Neural crest cell (in vitro differentiated cells): ENCODE measurements around the gene LGALS7. TPM values are rescaled to one million over a fixed set of nuclear protein-coding genes. Genes with fewer than 3 reads are reported as not detected.

Experiments used
- DNase-seq: peaks from one replicate; pipeline ENCODE4 v3.0.0; 2021; ENCODE audit warnings: low read depth, mixed read lengths, low spot score
- H3K27ac Mint-ChIP-seq: one replicate; pipeline ENCODE4 v1.8.0; 2021; ENCODE audit warnings: mild to moderate bottlenecking, mixed read lengths; ENCODE audit not compliant: unreplicated experiment
- H3K27me3 Mint-ChIP-seq: 2 replicates; pipeline ENCODE4 v1.8.0; 2021; ENCODE audit warnings: low read depth, mild to moderate bottlenecking, mixed read lengths
- H3K36me3 Mint-ChIP-seq: 2 replicates; pipeline ENCODE4 v1.8.0; 2021; ENCODE audit warnings: low read depth, mild to moderate bottlenecking, mixed read lengths
- H3K4me1 Mint-ChIP-seq: 2 replicates; pipeline ENCODE4 v1.8.0; 2021; ENCODE audit warnings: mixed read lengths
- H3K4me3 Mint-ChIP-seq: one replicate; pipeline ENCODE4 v1.8.0; 2021; ENCODE audit warnings: mild to moderate bottlenecking, mixed read lengths
- H3K9me3 Mint-ChIP-seq: 2 replicates; pipeline ENCODE4 v1.8.0; 2021; ENCODE audit warnings: mixed read lengths
- total RNA-seq: library from RNA; stranded (reverse); gene quantifications from 2 replicates; pipeline ENCODE4 v1.2.1, GENCODE V29; 2021
- TF ChIP-seq, protein P1 (sequence below): fragments of 200-600 bp; sonication (generic); conservative IDR thresholded peaks from 2 replicates; pipeline ENCODE4 v1.5.0; 2021; ENCODE audit warnings: antibody characterized with exemption, mild to moderate bottlenecking

Gene LGALS7
- total RNA-seq, 1 donor from 2014 or later, result not detected

GRCh38 chr19:38745316-38745715 lies 28.0 kb downstream of the LGALS7 start:
- TF ChIP-seq, protein P1, sequence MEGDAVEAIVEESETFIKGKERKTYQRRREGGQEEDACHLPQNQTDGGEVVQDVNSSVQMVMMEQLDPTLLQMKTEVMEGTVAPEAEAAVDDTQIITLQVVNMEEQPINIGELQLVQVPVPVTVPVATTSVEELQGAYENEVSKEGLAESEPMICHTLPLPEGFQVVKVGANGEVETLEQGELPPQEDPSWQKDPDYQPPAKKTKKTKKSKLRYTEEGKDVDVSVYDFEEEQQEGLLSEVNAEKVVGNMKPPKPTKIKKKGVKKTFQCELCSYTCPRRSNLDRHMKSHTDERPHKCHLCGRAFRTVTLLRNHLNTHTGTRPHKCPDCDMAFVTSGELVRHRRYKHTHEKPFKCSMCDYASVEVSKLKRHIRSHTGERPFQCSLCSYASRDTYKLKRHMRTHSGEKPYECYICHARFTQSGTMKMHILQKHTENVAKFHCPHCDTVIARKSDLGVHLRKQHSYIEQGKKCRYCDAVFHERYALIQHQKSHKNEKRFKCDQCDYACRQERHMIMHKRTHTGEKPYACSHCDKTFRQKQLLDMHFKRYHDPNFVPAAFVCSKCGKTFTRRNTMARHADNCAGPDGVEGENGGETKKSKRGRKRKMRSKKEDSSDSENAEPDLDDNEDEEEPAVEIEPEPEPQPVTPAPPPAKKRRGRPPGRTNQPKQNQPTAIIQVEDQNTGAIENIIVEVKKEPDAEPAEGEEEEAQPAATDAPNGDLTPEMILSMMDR, result no peak
- Mint-ChIP-seq H3K9me3 (no peaks in the 10 kb centered on the region), H3K4me1 (no peaks in the 10 kb centered on the region), H3K36me3 (no peaks in the 10 kb centered on the region), H3K27me3 (no peaks in the 10 kb centered on the region), H3K27ac (no peak overlapping the region), H3K4me3 (no peak overlapping the region)
- DNase-seq, result no peak

GRCh38 chr19:38744874-38745273 lies 28.4 kb downstream of the LGALS7 start:
- no peak overlapping the region for H3K27ac Mint-ChIP-seq
- TF ChIP-seq, protein P1, result no peak
- no peaks in the 10 kb centered on the region for H3K4me1 Mint-ChIP-seq
- no peaks in the 10 kb centered on the region for H3K9me3 Mint-ChIP-seq
- no peak for DNase-seq
- peaks cover 1% of the 10 kb centered on the region for H3K27me3 Mint-ChIP-seq
- no peak overlapping the region for H3K4me3 Mint-ChIP-seq
- H3K36me3 Mint-ChIP-seq, result no peaks in the 10 kb centered on the region

DNA sequence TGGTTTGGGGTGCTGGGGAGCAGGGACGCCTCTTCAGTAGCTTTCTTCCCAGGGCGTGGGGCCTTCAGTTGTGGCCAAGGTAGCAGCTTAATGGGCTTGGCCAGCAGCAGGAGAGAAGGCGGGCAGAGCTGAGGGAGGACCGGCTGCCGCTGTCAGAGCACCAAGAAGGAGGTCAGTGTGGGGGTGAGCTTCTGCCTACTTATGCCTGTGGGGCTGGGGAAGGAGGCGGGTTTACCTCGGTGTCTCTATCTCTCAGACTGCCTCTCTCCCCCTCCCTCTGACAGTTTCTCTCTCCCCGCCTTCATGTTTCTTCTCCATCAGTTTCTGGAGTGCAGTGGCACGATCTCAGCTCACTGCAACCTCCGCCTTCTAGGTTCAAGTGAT lies 29.0 kb downstream of the LGALS7 start, which contains the start of gene CAPN12:
Gene CAPN12, minus strand, starts transcription at position 177 of the 384 bp plus-strand sequence. CDS start 309 bp downstream, outside the sequence.
- no peaks in the 10 kb centered on the region for H3K4me1 Mint-ChIP-seq
- no peaks in the 10 kb centered on the region for H3K9me3 Mint-ChIP-seq
- H3K36me3 Mint-ChIP-seq, result no peaks in the 10 kb centered on the region
- DNase-seq, result no peak
- H3K27me3 Mint-ChIP-seq, result peaks cover 4% of the 10 kb centered on the region
- H3K4me3 Mint-ChIP-seq, result no peak within 1 kb of the TSS
- TF ChIP-seq, protein P1, result no peak
- H3K27ac Mint-ChIP-seq, result no peak within 1 kb of the TSS

- Mint-ChIP-seq H3K4me3 (no peak overlapping the region), H3K36me3 (no peaks in the 10 kb centered on the region), H3K27ac (no peak overlapping the region), H3K4me1 (no peaks in the 10 kb centered on the region), H3K27me3 (peaks cover 4% of the 10 kb centered on the region), H3K9me3 (no peaks in the 10 kb centered on the region)
- TF ChIP-seq, protein P1, result no peak
- no peak for DNase-seq
Measured at GRCh38 chr19:38743394-38744297, 29.7 kb downstream of the LGALS7 start.

DNA sequence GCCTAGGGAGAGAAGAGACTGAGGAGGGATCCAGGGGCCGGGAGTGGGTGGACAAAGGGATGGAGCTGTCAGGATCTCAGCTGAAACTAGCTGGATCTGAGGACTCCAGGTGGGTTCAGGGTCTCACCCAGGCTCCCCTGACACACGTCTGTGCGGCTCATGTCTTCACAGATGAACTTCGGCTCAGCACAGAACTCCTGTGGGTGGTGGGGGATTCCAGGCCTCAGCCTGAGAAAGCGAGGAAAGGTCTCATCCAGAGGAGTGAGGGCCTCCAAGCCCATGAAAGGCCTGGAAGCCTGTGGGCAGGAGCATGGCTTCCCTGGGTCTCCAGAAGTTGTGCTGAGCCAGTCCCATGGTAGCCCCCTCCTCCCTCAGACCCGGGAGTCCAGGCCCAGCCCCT lies 30.4 kb downstream of the LGALS7 start:
- H3K36me3 Mint-ChIP-seq, result no peaks in the 10 kb centered on the region
- H3K4me3 Mint-ChIP-seq, result no peak overlapping the region
- TF ChIP-seq, protein P1, result no peak
- H3K27ac Mint-ChIP-seq, result no peak overlapping the region
- DNase-seq, result no peak
- no peaks in the 10 kb centered on the region for H3K9me3 Mint-ChIP-seq
- H3K4me1 Mint-ChIP-seq, result peaks cover 2% of the 10 kb centered on the region
- peaks cover 9% of the 10 kb centered on the region for H3K27me3 Mint-ChIP-seq
